Panc1 (cell line): ENCODE measurements around the gene MTMR2. TPM values are rescaled to one million over a fixed set of nuclear protein-coding genes. Genes with fewer than 3 reads are reported as not detected.

Source experiments
- ATAC-seq: fragments of 200-7000 bp; cut with Tn5 transposase; 2 replicates; pipeline ENCODE4 v1.9.1; 2020; ENCODE audit warnings: mild to moderate bottlenecking, moderate library complexity
- BruUV-seq: library from RNA; stranded (reverse); fragments of 400-500 nt; replicated peaks from 2 replicates; lab custom pipeline; 2021; lab: Mats Ljungman, UMichigan
- CTCF ChIA-PET: fragments of 300-600 bp; sonication (Branson Sonifier 250); formaldehyde crosslinking; loops from one replicate; lab custom pipeline; 2022; ENCODE audit warnings: antibody characterized with exemption; lab: Charles Lee
- POLR2A ChIA-PET: fragments of 300-600 bp; sonication (Branson Sonifier 250); formaldehyde crosslinking; loops from one replicate; lab custom pipeline; 2022; ENCODE audit warnings: antibody characterized with exemption; lab: Charles Lee
- DNase-seq: peaks from one replicate; pipeline ENCODE4 v3.0.0-alpha.2; 2010; ENCODE audit warnings: low read depth, low spot score
- H3K27ac ChIP-seq: 2 replicates; pipeline ENCODE4 v1.5.1; 2011; ENCODE audit warnings: mild to moderate bottlenecking, low read length, inconsistent platforms
- H3K27me3 ChIP-seq: fragments of 200-500 bp; sonication (Bioruptor generic); 2 replicates; pipeline ENCODE4 v1.6.0; 2014; ENCODE audit warnings: low read length, inconsistent platforms; ENCODE audit not compliant: control insufficient read depth, insufficient read depth
- H3K36me3 ChIP-seq: fragments of 200-500 bp; sonication (Bioruptor generic); 2 replicates; pipeline ENCODE4 v1.5.1; 2014; ENCODE audit warnings: inconsistent platforms, mild to moderate bottlenecking, low read length, moderate library complexity; ENCODE audit not compliant: control insufficient read depth, insufficient read depth
- H3K4me1 ChIP-seq: 2 replicates; pipeline ENCODE4 v1.5.1; 2011; ENCODE audit warnings: inconsistent platforms, mild to moderate bottlenecking, low read length, moderate library complexity; ENCODE audit not compliant: control insufficient read depth, insufficient read depth
- H3K4me3 ChIP-seq, 2 experiments: 2 replicates each; pipeline ENCODE4 v1.5.1; 2011 to 2012; ENCODE audit warnings: low read depth in 2 of 2, low read length in 2 of 2, mild to moderate bottlenecking in 2 of 2, inconsistent platforms in 1 of 2, moderate library complexity in 1 of 2
- H3K9me3 ChIP-seq: fragments of 200-500 bp; sonication (Bioruptor generic); 2 replicates; pipeline ENCODE4 v1.5.1; 2014; ENCODE audit warnings: low read depth, mild to moderate bottlenecking, inconsistent platforms, low read length, moderate library complexity; ENCODE audit not compliant: control insufficient read depth, insufficient read depth
- POLR2AphosphoS5 ChIP-seq: IDR thresholded peaks from 2 replicates; pipeline ENCODE4 v1.6.1; 2012; ENCODE audit warnings: mild to moderate bottlenecking, low read depth, low read length, moderate library complexity
- SIN3A ChIP-seq: IDR thresholded peaks from 2 replicates; pipeline ENCODE4 v1.6.1; 2012; ENCODE audit warnings: low read depth, mild to moderate bottlenecking, low read length, moderate library complexity, borderline replicate concordance; ENCODE audit not compliant: insufficient read depth
- TCF7L2 ChIP-seq: IDR thresholded peaks from 2 replicates; pipeline ENCODE4 v1.6.1; 2011; ENCODE audit warnings: mild to moderate bottlenecking, low read depth, low read length, inconsistent platforms
- in situ Hi-C: cut with HindIII; loops from 2 replicates; pipeline ENCODE4 v1.10.0; 2016; ENCODE audit warnings: low sequenced_read_pairs, low pct_unique_long_range_greater_than_20kb
- intact Hi-C: fragments of 100-400 bp; cut with micrococcal nuclease; formaldehyde crosslinking; loops from one replicate; pipeline ENCODE4 v1.10.0; 2022; ENCODE audit not compliant: unreplicated experiment
- total RNA-seq: library from RNA; stranded (reverse); gene quantifications from one replicate; pipeline ENCODE4 v1.2.1, GENCODE V29; 2021; ENCODE audit not compliant: unreplicated experiment
- TF ChIP-seq, protein P1 (sequence below): fragments of 450-650 bp; IDR thresholded peaks from 2 replicates; pipeline ENCODE4 v1.5.1; 2017; ENCODE audit warnings: mild to moderate bottlenecking
- TF ChIP-seq, protein P2 (sequence below), 2 experiments: IDR thresholded peaks; 2 replicates each; pipeline ENCODE4 v1.6.1; 2011 to 2012; ENCODE audit warnings: low read depth in 2 of 2, control low read depth in 1 of 2, low read length in 1 of 2, mild to moderate bottlenecking in 1 of 2, moderate library complexity in 1 of 2; ENCODE audit not compliant: insufficient read depth in 1 of 2

The MTMR2 gene
- total RNA-seq, 1 experiment from 2014 or later = 44.8 TPM

DNA sequence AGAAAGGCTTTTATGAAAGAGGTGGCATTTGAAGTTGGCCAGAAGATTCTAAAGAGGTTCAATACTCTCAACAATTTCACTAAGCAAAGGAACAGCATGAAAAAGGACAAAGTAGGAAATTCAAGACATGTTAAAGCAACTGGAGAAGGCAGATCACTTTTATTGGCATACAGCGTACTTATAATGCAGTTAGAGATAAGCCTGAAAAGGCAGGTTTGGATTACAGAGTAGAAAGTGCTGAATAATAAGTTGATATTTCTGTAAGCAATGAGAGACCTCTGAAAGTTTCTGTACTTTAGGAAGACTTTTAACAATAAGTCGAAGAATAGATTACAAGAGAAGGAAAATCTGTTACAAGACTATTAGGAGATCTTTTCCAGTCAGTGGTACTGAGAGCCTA lies 25.1 kb downstream of the MTMR2 start:
- intact Hi-C loops = no loop called here
- ATAC-seq = no peak
- Histone ChIP-seq H3K27me3 (no peaks in the 10 kb centered on the region), H3K27ac (no peak overlapping the region), H3K4me1 (no peaks in the 10 kb centered on the region), H3K4me3 (no peak overlapping the region), H3K9me3 (no peaks in the 10 kb centered on the region), H3K36me3 (no peaks in the 10 kb centered on the region)
- no TSS peak for BruUV-seq
- in situ Hi-C loops = no loop called here
- ChIA-PET CTCF (no interaction called here), POLR2A (no interaction called here)
- no peak for DNase-seq
- no peak for TF ChIP-seq POLR2AphosphoS5
- TF ChIP-seq SIN3A = no peak
- TF ChIP-seq, protein P1, sequence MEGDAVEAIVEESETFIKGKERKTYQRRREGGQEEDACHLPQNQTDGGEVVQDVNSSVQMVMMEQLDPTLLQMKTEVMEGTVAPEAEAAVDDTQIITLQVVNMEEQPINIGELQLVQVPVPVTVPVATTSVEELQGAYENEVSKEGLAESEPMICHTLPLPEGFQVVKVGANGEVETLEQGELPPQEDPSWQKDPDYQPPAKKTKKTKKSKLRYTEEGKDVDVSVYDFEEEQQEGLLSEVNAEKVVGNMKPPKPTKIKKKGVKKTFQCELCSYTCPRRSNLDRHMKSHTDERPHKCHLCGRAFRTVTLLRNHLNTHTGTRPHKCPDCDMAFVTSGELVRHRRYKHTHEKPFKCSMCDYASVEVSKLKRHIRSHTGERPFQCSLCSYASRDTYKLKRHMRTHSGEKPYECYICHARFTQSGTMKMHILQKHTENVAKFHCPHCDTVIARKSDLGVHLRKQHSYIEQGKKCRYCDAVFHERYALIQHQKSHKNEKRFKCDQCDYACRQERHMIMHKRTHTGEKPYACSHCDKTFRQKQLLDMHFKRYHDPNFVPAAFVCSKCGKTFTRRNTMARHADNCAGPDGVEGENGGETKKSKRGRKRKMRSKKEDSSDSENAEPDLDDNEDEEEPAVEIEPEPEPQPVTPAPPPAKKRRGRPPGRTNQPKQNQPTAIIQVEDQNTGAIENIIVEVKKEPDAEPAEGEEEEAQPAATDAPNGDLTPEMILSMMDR = no peak
- TF ChIP-seq TCF7L2 = no peak
- TF ChIP-seq, protein P2, sequence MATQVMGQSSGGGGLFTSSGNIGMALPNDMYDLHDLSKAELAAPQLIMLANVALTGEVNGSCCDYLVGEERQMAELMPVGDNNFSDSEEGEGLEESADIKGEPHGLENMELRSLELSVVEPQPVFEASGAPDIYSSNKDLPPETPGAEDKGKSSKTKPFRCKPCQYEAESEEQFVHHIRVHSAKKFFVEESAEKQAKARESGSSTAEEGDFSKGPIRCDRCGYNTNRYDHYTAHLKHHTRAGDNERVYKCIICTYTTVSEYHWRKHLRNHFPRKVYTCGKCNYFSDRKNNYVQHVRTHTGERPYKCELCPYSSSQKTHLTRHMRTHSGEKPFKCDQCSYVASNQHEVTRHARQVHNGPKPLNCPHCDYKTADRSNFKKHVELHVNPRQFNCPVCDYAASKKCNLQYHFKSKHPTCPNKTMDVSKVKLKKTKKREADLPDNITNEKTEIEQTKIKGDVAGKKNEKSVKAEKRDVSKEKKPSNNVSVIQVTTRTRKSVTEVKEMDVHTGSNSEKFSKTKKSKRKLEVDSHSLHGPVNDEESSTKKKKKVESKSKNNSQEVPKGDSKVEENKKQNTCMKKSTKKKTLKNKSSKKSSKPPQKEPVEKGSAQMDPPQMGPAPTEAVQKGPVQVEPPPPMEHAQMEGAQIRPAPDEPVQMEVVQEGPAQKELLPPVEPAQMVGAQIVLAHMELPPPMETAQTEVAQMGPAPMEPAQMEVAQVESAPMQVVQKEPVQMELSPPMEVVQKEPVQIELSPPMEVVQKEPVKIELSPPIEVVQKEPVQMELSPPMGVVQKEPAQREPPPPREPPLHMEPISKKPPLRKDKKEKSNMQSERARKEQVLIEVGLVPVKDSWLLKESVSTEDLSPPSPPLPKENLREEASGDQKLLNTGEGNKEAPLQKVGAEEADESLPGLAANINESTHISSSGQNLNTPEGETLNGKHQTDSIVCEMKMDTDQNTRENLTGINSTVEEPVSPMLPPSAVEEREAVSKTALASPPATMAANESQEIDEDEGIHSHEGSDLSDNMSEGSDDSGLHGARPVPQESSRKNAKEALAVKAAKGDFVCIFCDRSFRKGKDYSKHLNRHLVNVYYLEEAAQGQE (IDR thresholded peaks at IDR 0.05; ENCODE audit: insufficient read depth in 1 of 2, low read depth in 2 of 2, low read length in 1 of 2) = no peak

DNA sequence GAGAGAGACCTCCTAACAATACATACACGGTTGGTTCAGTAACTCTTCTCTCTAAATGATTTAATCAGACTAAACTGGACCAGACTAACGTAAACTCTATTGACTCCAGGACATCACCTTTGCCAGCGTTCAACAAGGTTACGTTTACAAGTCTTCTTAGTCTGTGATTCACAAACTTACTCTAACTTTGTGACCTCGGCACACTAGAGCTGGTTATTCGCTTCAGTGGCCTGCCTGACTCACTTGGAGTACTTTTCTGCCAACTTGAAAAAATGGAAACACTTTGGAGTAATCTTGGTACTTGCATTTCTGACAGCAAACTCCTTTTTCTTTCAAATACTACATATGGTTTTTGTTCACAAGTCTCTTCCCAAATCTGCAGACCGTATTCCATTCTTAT lies 26.2 kb downstream of the MTMR2 start:
- BruUV-seq = no TSS peak

More for the DNA sequence above, 26.2 kb downstream of the MTMR2 start:
- in situ Hi-C loops = no loop called here
- no peaks in the 10 kb centered on the region for H3K4me1 ChIP-seq
- DNase-seq = no peak
- CTCF ChIA-PET = no interaction called here
- no peak overlapping the region for H3K4me3 ChIP-seq
- TF ChIP-seq POLR2AphosphoS5 = no peak
- no peak for TF ChIP-seq SIN3A
- TF ChIP-seq, protein P2 (IDR thresholded peaks at IDR 0.05; ENCODE audit: insufficient read depth in 1 of 2, low read depth in 2 of 2, low read length in 1 of 2) = no peak
- intact Hi-C loops = no loop called here
- POLR2A ChIA-PET = no interaction called here
- H3K36me3 ChIP-seq = no peaks in the 10 kb centered on the region
- H3K27me3 ChIP-seq = no peaks in the 10 kb centered on the region
- ATAC-seq = no peak
- H3K9me3 ChIP-seq = no peaks in the 10 kb centered on the region
- H3K27ac ChIP-seq = no peak overlapping the region
